Naive thymus-derived CD8-positive, alpha-beta T cell (primary cell): Measurements from ENCODE around the gene NKAIN2. TPM values are rescaled to one million over a fixed set of nuclear protein-coding genes. Genes with fewer than 3 reads are reported as not detected.
"Not testable (repeated sequence)": the region's sequence is repeated elsewhere in the genome, so short reads cannot be mapped to it uniquely, and the experiment has no call there.

Experiments
- ATAC-seq, 2 donors: fragments of 150-1000 bp; cut with Tn5 transposase in 1 of 2; sonication (Bioruptor Pico), chemical (Tn5 transposase) in 1 of 2; 1 replicate in 1 of 2; 2 replicates in 1 of 2; pipeline ENCODE4 v1.10.0; 2021; ENCODE audit warnings: mild to moderate bottlenecking in 2 of 2, moderate library complexity in 2 of 2
- POLR2A ChIA-PET: fragments of 350-600 bp; sonication (Branson Sonifier 250); formaldehyde crosslinking; loops from one replicate; lab custom pipeline; 2021; ENCODE audit warnings: antibody characterized with exemption; lab: Charles Lee
- DNase-seq, 10 donors: peaks; one replicate each; pipeline versions ENCODE4 v3.0.0 to v3.0.0-alpha.2; 2020 to 2022
- H3K27ac Mint-ChIP-seq, 10 donors: one replicate each; pipeline ENCODE4 v1.8.0; 2020 to 2022; ENCODE audit warnings: mild to moderate bottlenecking in 10 of 10, mixed read lengths in 10 of 10, moderate library complexity in 4 of 10, inconsistent platforms in 1 of 10
- H3K27me3 Mint-ChIP-seq, 5 donors: one replicate each; pipeline ENCODE4 v1.8.0; 2021 to 2022; ENCODE audit warnings: mixed read lengths in 5 of 5
- H3K36me3 Mint-ChIP-seq, 3 donors: one replicate each; pipeline ENCODE4 v1.8.0; 2020 to 2022; ENCODE audit warnings: mixed read lengths in 3 of 3, mild to moderate bottlenecking in 2 of 3, inconsistent platforms in 1 of 3
- H3K4me1 Mint-ChIP-seq, 4 donors: one replicate each; pipeline ENCODE4 v1.8.0; 2021 to 2022; ENCODE audit warnings: mixed read lengths in 4 of 4
- H3K4me3 Mint-ChIP-seq, 10 donors: one replicate each; pipeline ENCODE4 v1.8.0; 2020 to 2022; ENCODE audit warnings: mild to moderate bottlenecking in 10 of 10, mixed read lengths in 10 of 10, moderate library complexity in 6 of 10, inconsistent platforms in 1 of 10
- H3K9me3 Mint-ChIP-seq, 9 donors: one replicate each; pipeline ENCODE4 v1.8.0; 2020 to 2022; ENCODE audit warnings: mixed read lengths in 9 of 9, mild to moderate bottlenecking in 3 of 9, inconsistent platforms in 1 of 9, moderate library complexity in 1 of 9
- polyA plus RNA-seq, 3 donors: library from polyadenylated mRNA; unstranded; fragments of 300-500 nt; fragmentation: Illumina TruSeq; gene quantifications; one replicate each; pipeline ENCODE4 v1.2.3, GENCODE V29; 2021
- total RNA-seq, 8 experiments: library from RNA in 2 of 8; stranded (reverse) in 2 of 8; gene quantifications; one replicate each; pipeline ENCODE4 v1.2.3 and lab custom pipeline; 2021 to 2026

Gene NKAIN2
- total and polyA plus RNA-seq, 5 experiments from 2014 or later = not detected

- ATAC-seq (no peak), DNase-seq (no peak)
- Mint-ChIP-seq H3K36me3 (no peaks in the 10 kb centered on the region), H3K4me1 (no peaks in the 10 kb centered on the region), H3K9me3 (peaks cover 0 to 7% (median 0%) of the 10 kb centered on the region in 9 donors), H3K27ac (no peak overlapping the region), H3K4me3 (no peak overlapping the region), H3K27me3 (no peaks in the 10 kb centered on the region)
- POLR2A ChIA-PET = no interaction called here
These were observed 99.2 kb downstream of the NKAIN2 start for GRCh38 chr6:123902738-123903313.

- no peak for DNase-seq
- Mint-ChIP-seq H3K9me3 (peaks cover 0 to 7% (median 0%) of the 10 kb centered on the region in 9 donors), H3K4me3 (no peak overlapping the region), H3K4me1 (no peaks in the 10 kb centered on the region), H3K27me3 (no peaks in the 10 kb centered on the region), H3K27ac (no peak overlapping the region), H3K36me3 (no peaks in the 10 kb centered on the region)
- ATAC-seq = no peak
- POLR2A ChIA-PET = no interaction called here
These were observed 100.6 kb downstream of the NKAIN2 start for GRCh38 chr6:123904228-123904627.

- Mint-ChIP-seq H3K4me1 (no peaks in the 10 kb centered on the region), H3K27me3 (no peaks in the 10 kb centered on the region), H3K27ac (peak overlapping the region in 1 of 10 donors; percentile 83), H3K4me3 (no peak overlapping the region), H3K9me3 (peaks cover 0 to 11% (median 0%) of the 10 kb centered on the region in 9 donors), H3K36me3 (no peaks in the 10 kb centered on the region)
- ATAC-seq (no peak), DNase-seq (no peak)
- POLR2A ChIA-PET = no interaction called here
These were observed 105.1 kb downstream of the NKAIN2 start for GRCh38 chr6:123908797-123909196.

DNA sequence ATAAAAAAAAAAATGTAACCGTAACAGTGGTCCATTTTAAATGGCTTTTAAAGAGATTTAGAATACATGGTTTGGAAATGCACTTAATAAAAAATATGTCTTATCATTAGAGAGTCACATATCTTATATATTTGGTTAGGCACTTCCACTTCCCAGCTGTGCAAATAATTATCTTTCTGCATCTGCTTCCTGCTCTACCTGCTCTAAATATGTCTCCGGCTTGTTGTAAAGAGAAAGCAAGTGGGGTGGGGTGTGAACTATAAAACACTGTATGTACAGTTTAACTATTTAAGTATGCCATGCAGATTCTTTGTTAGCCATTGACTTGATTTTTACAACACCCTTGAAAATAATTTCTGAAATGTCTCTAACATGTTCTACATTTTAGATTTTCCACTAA is 106.3 kb downstream of the NKAIN2 start:
- POLR2A ChIA-PET = no interaction called here
- Mint-ChIP-seq H3K9me3 (peaks cover 0 to 11% (median 0%) of the 10 kb centered on the region in 9 donors), H3K4me3 (no peak overlapping the region), H3K27ac (no peak overlapping the region), H3K36me3 (no peaks in the 10 kb centered on the region), H3K4me1 (no peaks in the 10 kb centered on the region), H3K27me3 (no peaks in the 10 kb centered on the region)
- ATAC-seq (no peak), DNase-seq (no peak)

GRCh38 chr6:123913863-123914262 is 110.2 kb downstream of the NKAIN2 start:
- Mint-ChIP-seq H3K4me1 (no peaks in the 10 kb centered on the region), H3K36me3 (no peaks in the 10 kb centered on the region), H3K27me3 (no peaks in the 10 kb centered on the region), H3K27ac (no peak overlapping the region), H3K4me3 (no peak overlapping the region), H3K9me3 (peaks cover 0 to 9% (median 2%) of the 10 kb centered on the region in 9 donors)
- POLR2A ChIA-PET = no interaction called here
- ATAC-seq (no peak), DNase-seq (no peak)

- H3K4me1 Mint-ChIP-seq, DNase-seq, H3K27ac Mint-ChIP-seq, H3K27me3 Mint-ChIP-seq, POLR2A ChIA-PET, H3K36me3 Mint-ChIP-seq, ATAC-seq, H3K4me3 Mint-ChIP-seq: not testable (repeated sequence)
- H3K9me3 Mint-ChIP-seq = peaks cover 0 to 20% (median 2%) of the 10 kb centered on the region in 9 donors
These were observed 119.7 kb downstream of the NKAIN2 start for GRCh38 chr6:123923379-123923778.

- Mint-ChIP-seq H3K36me3 (no peaks in the 10 kb centered on the region), H3K27me3 (no peaks in the 10 kb centered on the region), H3K27ac (no peak overlapping the region), H3K4me3 (no peak overlapping the region), H3K4me1 (no peaks in the 10 kb centered on the region), H3K9me3 (peaks cover 0 to 20% (median 2%) of the 10 kb centered on the region in 9 donors)
- POLR2A ChIA-PET = no interaction called here
- no peak for DNase-seq
- no peak for ATAC-seq
These were observed 121.7 kb downstream of the NKAIN2 start for GRCh38 chr6:123925350-123925749.

- ATAC-seq = no peak
- H3K36me3 Mint-ChIP-seq = no peaks in the 10 kb centered on the region
These were observed 122.3 kb downstream of the NKAIN2 start for GRCh38 chr6:123925842-123926399.

GRCh38 chr6:123928529-123928928 is 124.9 kb downstream of the NKAIN2 start:
- H3K36me3 Mint-ChIP-seq = no peaks in the 10 kb centered on the region
- no peak overlapping the region for H3K27ac Mint-ChIP-seq
- no peaks in the 10 kb centered on the region for H3K4me1 Mint-ChIP-seq
- ATAC-seq = no peak
- H3K27me3 Mint-ChIP-seq = no peaks in the 10 kb centered on the region
- POLR2A ChIA-PET = no interaction called here
- peaks cover 0 to 20% (median 0%) of the 10 kb centered on the region in 9 donors for H3K9me3 Mint-ChIP-seq
- no peak for DNase-seq
- H3K4me3 Mint-ChIP-seq = no peak overlapping the region

More at GRCh38 chr6:123925842-123926399, 122.3 kb downstream of the NKAIN2 start:
- Mint-ChIP-seq H3K4me3 (no peak overlapping the region), H3K27ac (no peak overlapping the region), H3K9me3 (peaks cover 0 to 20% (median 2%) of the 10 kb centered on the region in 9 donors), H3K4me1 (no peaks in the 10 kb centered on the region), H3K27me3 (no peaks in the 10 kb centered on the region)
- no peak for DNase-seq
- POLR2A ChIA-PET = no interaction called here

DNA sequence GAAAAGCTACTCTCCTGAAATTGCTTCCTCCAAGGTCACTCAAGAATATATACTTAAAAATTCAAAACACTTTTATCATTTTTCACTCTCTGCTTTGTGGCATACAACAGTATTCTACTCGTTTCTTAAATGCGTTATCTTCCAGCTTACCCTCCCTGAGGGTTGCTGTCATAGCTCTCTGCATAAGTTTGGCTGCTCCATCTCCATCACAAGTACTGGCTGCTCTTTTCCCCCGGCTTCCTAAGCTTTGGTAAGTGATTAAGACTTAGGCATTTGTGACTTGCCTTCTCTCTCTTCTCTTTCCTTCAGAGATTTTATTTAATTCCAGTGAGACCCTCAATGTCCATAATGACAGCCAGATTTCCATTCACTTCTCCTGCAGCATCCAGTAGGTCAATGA is 128.3 kb downstream of the NKAIN2 start:
- H3K27ac Mint-ChIP-seq = no peak overlapping the region
- POLR2A ChIA-PET = no interaction called here
- no peaks in the 10 kb centered on the region for H3K36me3 Mint-ChIP-seq
- no peaks in the 10 kb centered on the region for H3K27me3 Mint-ChIP-seq
- no peak overlapping the region for H3K4me3 Mint-ChIP-seq
- H3K4me1 Mint-ChIP-seq = no peaks in the 10 kb centered on the region
- peaks cover 0 to 10% (median 0%) of the 10 kb centered on the region in 9 donors for H3K9me3 Mint-ChIP-seq
- ATAC-seq (no peak), DNase-seq (no peak)

DNA sequence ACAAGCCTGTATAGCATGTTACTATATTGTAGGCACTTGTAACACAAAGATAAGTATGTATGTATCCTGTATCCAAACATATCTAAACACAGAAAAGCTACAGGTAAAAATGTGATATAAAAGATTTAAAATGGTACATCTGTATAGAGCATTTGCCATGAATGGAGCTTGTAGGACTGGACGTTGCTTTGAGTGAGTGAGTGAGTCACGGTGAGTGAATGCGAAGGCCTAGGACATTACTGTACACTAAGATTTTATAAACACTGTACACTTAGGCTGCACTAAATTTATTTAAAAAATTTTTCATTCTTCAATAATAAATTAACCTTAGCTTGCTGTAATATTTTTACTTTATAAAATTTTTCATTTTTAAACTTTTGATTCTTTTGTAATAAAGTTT is 136.9 kb downstream of the NKAIN2 start:
- ATAC-seq = no peak
- Mint-ChIP-seq H3K36me3 (no peaks in the 10 kb centered on the region), H3K4me1 (no peaks in the 10 kb centered on the region), H3K4me3 (no peak overlapping the region), H3K9me3 (peaks cover 0 to 1% (median 0%) of the 10 kb centered on the region in 9 donors), H3K27ac (no peak overlapping the region), H3K27me3 (peaks cover 0 to 4% (median 0%) of the 10 kb centered on the region in 5 donors)
- POLR2A ChIA-PET = no interaction called here
- no peak for DNase-seq

- H3K9me3 Mint-ChIP-seq = peaks cover 0 to 1% (median 0%) of the 10 kb centered on the region in 9 donors
- H3K36me3 Mint-ChIP-seq = no peaks in the 10 kb centered on the region
- POLR2A ChIA-PET = no interaction called here
- H3K27me3 Mint-ChIP-seq = peaks cover 0 to 4% (median 0%) of the 10 kb centered on the region in 5 donors
- ATAC-seq (no peak), DNase-seq (no peak)
- H3K4me3 Mint-ChIP-seq = no peak overlapping the region
- H3K4me1 Mint-ChIP-seq = no peaks in the 10 kb centered on the region
- no peak overlapping the region for H3K27ac Mint-ChIP-seq
These were observed 138.2 kb downstream of the NKAIN2 start for GRCh38 chr6:123941855-123942254.

- ATAC-seq (no peak), DNase-seq (no peak)
- H3K36me3 Mint-ChIP-seq = no peaks in the 10 kb centered on the region
- H3K4me1 Mint-ChIP-seq = no peaks in the 10 kb centered on the region
- H3K27me3 Mint-ChIP-seq = peaks cover 0 to 4% (median 0%) of the 10 kb centered on the region in 5 donors
- no peak overlapping the region for H3K27ac Mint-ChIP-seq
- no peak overlapping the region for H3K4me3 Mint-ChIP-seq
- H3K9me3 Mint-ChIP-seq = peaks cover 0 to 6% (median 2%) of the 10 kb centered on the region in 9 donors
- POLR2A ChIA-PET = no interaction called here
These were observed 141.7 kb downstream of the NKAIN2 start for GRCh38 chr6:123945386-123945785.

- Mint-ChIP-seq H3K27ac (no peak overlapping the region), H3K4me3 (no peak overlapping the region), H3K27me3 (no peaks in the 10 kb centered on the region), H3K4me1 (no peaks in the 10 kb centered on the region), H3K9me3 (peaks cover 4 to 20% (median 10%) of the 10 kb centered on the region in 9 donors), H3K36me3 (no peaks in the 10 kb centered on the region)
- POLR2A ChIA-PET = no interaction called here
- no peak for DNase-seq
- no peak for ATAC-seq
These were observed 150.3 kb downstream of the NKAIN2 start for GRCh38 chr6:123953920-123954319.
